K562 (cell line): ENCODE measurements around the gene C19orf12. TPM values are rescaled to one million over a fixed set of nuclear protein-coding genes. Genes with fewer than 3 reads are reported as not detected.
A peak's percentile ranks its signal among the peaks of the same experiment; 100 is the strongest.

Source experiments
- E2F6 ChIP-seq, 2 experiments: IDR thresholded peaks; 2 replicates each; pipeline ENCODE4 v1.6.1; 2011; ENCODE audit warnings: borderline replicate concordance in 1 of 2, control low read depth in 1 of 2, low read depth in 1 of 2, low read length in 1 of 2, mild to moderate bottlenecking in 1 of 2, mixed read lengths in 1 of 2, moderate library complexity in 1 of 2; ENCODE audit not compliant: insufficient read depth in 1 of 2, insufficient read length in 1 of 2, poor library complexity in 1 of 2, severe bottlenecking in 1 of 2; ENCODE audit errors: extremely low read depth in 1 of 2
- ELK3 ChIP-seq: fragments of 450-650 bp; formaldehyde crosslinking; IDR thresholded peaks from 2 replicates; pipeline ENCODE4 v1.4.0; 2020; ENCODE audit warnings: mild to moderate bottlenecking
- GTF2B ChIP-seq: IDR thresholded peaks from 2 replicates; pipeline ENCODE4 v1.6.1; 2011; ENCODE audit not compliant: insufficient read length; ENCODE audit errors: extremely low read depth
- JUN ChIP-seq, 2 experiments: sonication (generic) in 1 of 2; formaldehyde crosslinking in 1 of 2; IDR thresholded peaks; 2 replicates each; pipeline versions ENCODE4 v1.6.1 to v1.8.0; 2012 to 2022; ENCODE audit warnings: borderline replicate concordance in 2 of 2, mild to moderate bottlenecking in 2 of 2, improper control_type of control experiment in 1 of 2, low read depth in 1 of 2, low read length in 1 of 2, missing genetic modification reagents in 1 of 2
- KLF16 ChIP-seq: IDR thresholded peaks from 2 replicates; pipeline ENCODE4 v1.6.1; 2016; ENCODE audit warnings: antibody characterized with exemption
- NFE2 ChIP-seq: IDR thresholded peaks from 2 replicates; pipeline ENCODE4 v1.6.1; 2014; ENCODE audit warnings: antibody characterized with exemption, low read depth
- NFXL1 ChIP-seq: fragments of 450-650 bp; formaldehyde crosslinking; IDR thresholded peaks from 2 replicates; pipeline ENCODE4 v1.4.0; 2021; ENCODE audit warnings: mild to moderate bottlenecking
- SMAD4 ChIP-seq: fragments of 250-450 bp; sonication (Bioruptor Pico); conservative IDR thresholded peaks from 2 replicates; pipeline ENCODE4 v1.8.0; 2021; ENCODE audit warnings: inconsistent platforms, mild to moderate bottlenecking, moderate library complexity
- TFE3 ChIP-seq: fragments of 450-650 bp; formaldehyde crosslinking; IDR thresholded peaks from 2 replicates; pipeline ENCODE4 v1.4.0; 2020; ENCODE audit warnings: mild to moderate bottlenecking, mixed read lengths
- TRIM24 ChIP-seq, 2 experiments: fragments of 450-650 bp; IDR thresholded peaks; 2 replicates each; pipeline ENCODE4 v1.6.1; 2016
- XRCC5 ChIP-seq: fragments of 200-400 bp; formaldehyde crosslinking; IDR thresholded peaks from 2 replicates; pipeline ENCODE4 v1.6.1; 2017; ENCODE audit warnings: low read depth, mild to moderate bottlenecking, low read length
- YY1 ChIP-seq, 3 experiments: IDR thresholded peaks; 2 replicates each; pipeline ENCODE4 v1.6.1; 2011; ENCODE audit warnings: low read length in 2 of 3, mild to moderate bottlenecking in 2 of 3, moderate library complexity in 2 of 3, borderline replicate concordance in 1 of 3, control low read depth in 1 of 3, low read depth in 1 of 3; ENCODE audit not compliant: insufficient read depth in 3 of 3, insufficient replicate concordance in 2 of 3, control insufficient read depth in 1 of 3, insufficient read length in 1 of 3; ENCODE audit errors: extremely low read depth in 1 of 3
- ZNF280B ChIP-seq: fragments of 250-450 bp; sonication (Bioruptor Pico); IDR thresholded peaks from 2 replicates; pipeline ENCODE4 v1.5.1; 2021; ENCODE audit warnings: mild to moderate bottlenecking
- ZNF766 ChIP-seq: fragments of 200-800 bp; sonication (Bioruptor generic); conservative IDR thresholded peaks from 2 replicates; pipeline ENCODE4 v1.6.1; 2016; ENCODE audit warnings: missing genetic modification characterization, missing compliant biosample characterization
- ZNF77 ChIP-seq: fragments of 250-450 bp; sonication (Bioruptor Pico); IDR thresholded peaks from 2 replicates; pipeline ENCODE4 v1.5.0; 2020
- polyA plus RNA-seq, 8 experiments: library from polyadenylated mRNA; depleted of rRNA in 4 of 8; stranded (reverse) in 5 of 8; unstranded in 3 of 8; fragments of >200 nt; fragmentation: Nextera tagmentation in 2 of 8; fragmentation: Illumina TruSeq in 1 of 8; extraction: Ambion mirVana in 2 of 8; extraction: Trizol in 1 of 8; gene quantifications; 2 replicates each; pipeline versions ENCODE4 v1.2.1 to v1.2.3, GENCODE V29; 2011 to 2014; ENCODE audit warnings: inconsistent platforms in 1 of 8, missing spikeins in 1 of 8
- total RNA-seq, 7 experiments: library from RNA; depleted of rRNA in 6 of 7; stranded (reverse); fragments of >200 nt in 6 of 7; fragmentation: Illumina TruSeq in 2 of 7; extraction: Trizol in 2 of 7; gene quantifications; 2 replicates each; pipeline versions ENCODE4 v1.2.1 to v1.2.3, GENCODE V29; 2011 to 2021; ENCODE audit warnings: low replicate concordance in 1 of 7

C19orf12 gene
- total and polyA plus RNA-seq, 9 of the 15 experiments (the other 6 are each of a cell fraction or from before 2014, with no cell fraction given): 1.9 to 14.5 (median 10.2) TPM

GRCh38 chr19:29690842-29691241 is 24.2 kb downstream of the C19orf12 start (continued):
- TF ChIP-seq E2F6 (IDR thresholded peaks at IDR 0.05; ENCODE audit: borderline replicate concordance in 1 of 2, extremely low read depth in 1 of 2, insufficient read depth in 1 of 2, insufficient read length in 1 of 2, low read depth in 1 of 2, low read length in 1 of 2, poor library complexity in 1 of 2, severe bottlenecking in 1 of 2): peak in 1 of 2 experiments; percentile 10
- 0 out of 2 replicates have a peak, but pooled peaks have one; percentile 27 for TF ChIP-seq ZNF766
- no peak for TF ChIP-seq GTF2B
- TF ChIP-seq NFXL1 (CRISPR knock-in tag): no peak
- TF ChIP-seq TRIM24 (IDR thresholded peaks at IDR 0.05): peak; percentile 75 to 85
- no peak for TF ChIP-seq KLF16
- TF ChIP-seq JUN (IDR thresholded peaks at IDR 0.05; ENCODE audit: borderline replicate concordance, low read depth, low read length): peak; percentile 90
- no peak for TF ChIP-seq JUN (CRISPR knock-in tag; IDR thresholded peaks at IDR 0.05; ENCODE audit: borderline replicate concordance)
- TF ChIP-seq YY1 (IDR thresholded peaks at IDR 0.05; ENCODE audit: borderline replicate concordance in 1 of 3, control insufficient read depth in 1 of 3, extremely low read depth in 1 of 3, insufficient read depth in 3 of 3, insufficient read length in 1 of 3, insufficient replicate concordance in 2 of 3, low read depth in 1 of 3, low read length in 2 of 3): peak in 1 of 3 experiments; percentile 62
- TF ChIP-seq ZNF280B (CRISPR knock-in tag): peak; percentile 88; the same call in 1 of the 2 replicates
- no peak for TF ChIP-seq ZNF77 (CRISPR knock-in tag)
- peak; percentile 67; the same call in 1 of the 2 replicates for TF ChIP-seq XRCC5
- TF ChIP-seq ELK3: no peak
- peak; percentile 70 for TF ChIP-seq SMAD4 (CRISPR knock-in tag)
- TF ChIP-seq TFE3: no peak
- TF ChIP-seq NFE2: peak; percentile 100
